Activated CD8-positive, alpha-beta memory T cell treated with anti-CD3 and anti-CD28 coated beads, Interleukin-2, amount 50 U/mL, for 4 hours (primary cell): ENCODE results near the gene TRPT1.

Experiments used
- DNase-seq: peaks from one replicate; pipeline ENCODE4 v3.0.0-alpha.2; 2020

The TRPT1 gene

GRCh38 chr11:64244107-64244506, 18.1 kb upstream of the TRPT1 start:
- DNase-seq = no peak

- DNase-seq = no peak
Observed at GRCh38 chr11:64243236-64243854, 17.4 kb upstream of the TRPT1 start.

GRCh38 chr11:64241491-64242374, 15.7 kb upstream of the TRPT1 start:
- DNase-seq = peak; percentile 100

GRCh38 chr11:64241241-64241490, 15.2 kb upstream of the TRPT1 start:
- DNase-seq = no peak

GRCh38 chr11:64240435-64241240, 14.7 kb upstream of the TRPT1 start, which contains the start of gene FKBP2:
Gene FKBP2 (plus strand): TSS chr11:64241095. CDS start chr11:64242388, 1,293 bp downstream.
- DNase-seq = peak; percentile 98

- DNase-seq = no peak
Observed at GRCh38 chr11:64239662-64240434, 13.9 kb upstream of the TRPT1 start.

GRCh38 chr11:64238999-64239398, 13.0 kb upstream of the TRPT1 start:
- DNase-seq = no peak

GRCh38 chr11:64238076-64238475, 12.1 kb upstream of the TRPT1 start:
- peak; percentile 12 for DNase-seq

GRCh38 chr11:64237484-64237951, 11.5 kb upstream of the TRPT1 start:
- no peak for DNase-seq

- DNase-seq = no peak
Observed at GRCh38 chr11:64235437-64236161, 9.6 kb upstream of the TRPT1 start.

GRCh38 chr11:64234647-64235379, 8.8 kb upstream of the TRPT1 start:
- peak; percentile 55 for DNase-seq

- DNase-seq = peak; percentile 78
Observed at GRCh38 chr11:64233913-64234586, 8.1 kb upstream of the TRPT1 start, which contains the start of gene VEGFB. Gene VEGFB (plus strand): TSS chr11:64234584. CDS start chr11:64234834, 250 bp downstream.

- no peak for DNase-seq
Observed at GRCh38 chr11:64232967-64233315, 7.0 kb upstream of the TRPT1 start.

- DNase-seq = no peak
Observed at GRCh38 chr11:64232182-64232966, 6.4 kb upstream of the TRPT1 start.

- DNase-seq = no peak
Observed at GRCh38 chr11:64231546-64231945, 5.6 kb upstream of the TRPT1 start.

- DNase-seq = no peak
Observed at GRCh38 chr11:64230985-64231365, 5.0 kb upstream of the TRPT1 start.

- peak; percentile 86 for DNase-seq
Observed at GRCh38 chr11:64230171-64230984, 4.4 kb upstream of the TRPT1 start, which contains the start of gene DNAJC4. Gene DNAJC4 (plus strand): TSS chr11:64230548. CDS start chr11:64230855, 307 bp downstream.

GRCh38 chr11:64229744-64230170, 3.8 kb upstream of the TRPT1 start:
- DNase-seq = no peak
